Spleen (tissue), 11 donors: ENCODE results near the gene SPATA20. TPM values are rescaled to one million over a fixed set of nuclear protein-coding genes. Genes with fewer than 3 reads are reported as not detected.

Experiments
- DNase-seq: peaks from one replicate; pipeline ENCODE4 v3.0.0-alpha.2; 2020
- H3K27ac ChIP-seq, 8 donors: fragments of 200-600 bp; sonication (generic) in 7 of 8; 1 replicate in 4 of 8; 2 replicates in 4 of 8; pipeline versions ENCODE4 v1.5.0 to v1.8.0; 2016 to 2021; ENCODE audit warnings: inconsistent platforms in 4 of 8, mild to moderate bottlenecking in 4 of 8, moderate library complexity in 1 of 8
- H3K27me3 ChIP-seq, 7 donors: fragments of 200-600 bp; sonication (generic) in 6 of 7; replicated peaks in 1 of 7; 1 replicate in 4 of 7; 2 replicates in 3 of 7; pipeline versions ENCODE4 v1.5.0 to v1.8.0; 2016 to 2021; ENCODE audit warnings: inconsistent platforms in 3 of 7, mild to moderate bottlenecking in 1 of 7
- H3K36me3 ChIP-seq, 6 donors: fragments of 200-600 bp; sonication (generic) in 5 of 6; 1 replicate in 4 of 6; 2 replicates in 2 of 6; pipeline versions ENCODE4 v1.5.0 to v1.8.0; 2016 to 2021; ENCODE audit warnings: inconsistent platforms in 2 of 6
- H3K4me1 ChIP-seq, 6 donors: fragments of 200-600 bp; sonication (generic) in 5 of 6; 1 replicate in 3 of 6; 2 replicates in 3 of 6; pipeline versions ENCODE4 v1.5.0 to v1.8.0; 2016 to 2021; ENCODE audit warnings: inconsistent platforms in 3 of 6
- H3K4me3 ChIP-seq, 8 donors: fragments of 200-600 bp; sonication (generic) in 7 of 8; 1 replicate in 4 of 8; 2 replicates in 4 of 8; pipeline versions ENCODE4 v1.5.0 to v1.8.0; 2016 to 2021; ENCODE audit warnings: inconsistent platforms in 4 of 8, mild to moderate bottlenecking in 4 of 8, moderate library complexity in 2 of 8
- H3K9me3 ChIP-seq, 8 donors: fragments of 200-600 bp; sonication (generic) in 7 of 8; 1 replicate in 4 of 8; 2 replicates in 4 of 8; pipeline versions ENCODE4 v1.5.0 to v1.8.0; 2016 to 2021; ENCODE audit warnings: inconsistent platforms in 4 of 8
- CTCF ChIP-seq, 11 experiments: fragments of 200-600 bp in 7 of 11; fragments of 450-650 bp in 4 of 11; sonication (generic) in 4 of 11; IDR thresholded peaks in 8 of 11; conservative IDR thresholded peaks in 3 of 11; 1 replicate in 7 of 11; 2 replicates in 4 of 11; pipeline versions ENCODE4 v1.4.0 to v1.8.0; 2016 to 2021; ENCODE audit warnings: antibody characterized with exemption in 11 of 11, inconsistent platforms in 4 of 11, mild to moderate bottlenecking in 1 of 11
- POLR2A ChIP-seq, 3 donors: fragments of 450-650 bp; IDR thresholded peaks; one replicate each; pipeline ENCODE4 v1.5.1; 2017; ENCODE audit warnings: antibody characterized with exemption in 3 of 3, mild to moderate bottlenecking in 1 of 3
- POLR2AphosphoS5 ChIP-seq, 3 donors: sonication (generic); formaldehyde crosslinking; IDR thresholded peaks; one replicate each; pipeline ENCODE4 v1.5.1; 2017; ENCODE audit warnings: antibody characterized with exemption in 3 of 3
- WGBS, 5 donors: extraction: QIAGEN DNeasy Blood & Tissue Kit in 3 of 5; methylation state at CpG; one replicate each; pipeline versions ENCODE4 v1.1.5 to v1.1.7; 2013 to 2018; 5-methylcytosine and 5-hydroxymethylcytosine counted together
- intact Hi-C: fragments of 100-400 bp; cut with DNase I; formaldehyde crosslinking; loops from one replicate; pipeline ENCODE4 v1.15.0; 2023; ENCODE audit warnings: low total_unique reads
- polyA plus RNA-seq, 3 donors: library from polyadenylated mRNA; stranded (reverse); fragments of 200-250 nt; gene quantifications; one replicate each; pipeline ENCODE4 v1.2.1, GENCODE V29; 2013
- total RNA-seq, 7 donors: library from RNA; depleted of rRNA in 3 of 7; stranded (reverse); fragments of >200 nt in 3 of 7; fragmentation: NEBNext Ultra II Directional in 4 of 7; extraction: Animal tissue kit (Norgen Biotek cat#: 25700) in 4 of 7; gene quantifications; one replicate each; pipeline versions ENCODE4 v1.1.0 to v1.2.1, GENCODE V29; 2016 to 2021
- donor health status: healthy with polysubstance abuse.
- donor health status: DM: no; HTN: no; CAD: no; lungs with moderate emphysema.
- donor health status: DM: no; HTN: no; CAD: no.
- donor health status: Bipolar disorder and iron deficiency.
- donor health status: healthy.
- donor health status: DM: no; HTN: no; CAD: no.
- donor health status: DM: yes; HTN: yes; CAD: no.

Gene SPATA20
- total and polyA plus RNA-seq, 10 donors: 14.9 to 128 (median 57.1) TPM

DNA sequence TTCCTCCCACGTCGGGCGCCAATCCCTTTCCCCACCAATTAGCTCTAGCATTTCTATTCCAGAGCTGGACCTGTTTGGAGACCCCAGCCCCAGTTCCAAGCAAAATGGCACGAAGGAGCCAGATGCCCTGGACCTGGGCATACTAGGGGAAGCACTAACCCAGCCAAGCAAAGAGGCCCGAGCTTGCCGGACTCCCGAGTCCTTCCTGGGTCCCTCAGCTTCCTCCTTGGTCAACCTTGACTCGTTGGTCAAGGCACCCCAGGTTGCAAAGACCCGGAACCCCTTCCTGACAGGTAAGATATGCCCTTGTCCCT, 5.6 kb upstream of the SPATA20 start:
- TF ChIP-seq POLR2A (IDR thresholded peaks at IDR 0.05): no peak
- no peak for TF ChIP-seq POLR2AphosphoS5 (IDR thresholded peaks at IDR 0.05)
- TF ChIP-seq CTCF (IDR thresholded peaks at IDR 0.05 in 8 of 11, conservative IDR thresholded peaks at IDR 0.05 in 3 of 11): no peak
- Histone ChIP-seq H3K36me3 (no peaks in the 10 kb centered on the region), H3K4me3 (peak overlapping the region; percentile 57 to 74 (median 64)), H3K27me3 (peaks cover 0 to 11% (median 0%) of the 10 kb centered on the region in 7 donors), H3K9me3 (no peaks in the 10 kb centered on the region), H3K27ac (peak overlapping the region in 4 of 8 donors; percentile 70 to 83 (median 77)), H3K4me1 (peaks cover 6 to 29% (median 17%) of the 10 kb centered on the region in 6 donors)
- 46 to 79% (median 61%) methylated on average over 4 to 9 of the region's 9 CpGs for WGBS, 5 donors
- no peak for DNase-seq
- intact Hi-C loops: loop anchor here (10.0 kb wide), 1 partner anchor 303 kb away; no protein-coding TSS in a partner anchor

GRCh38 chr17:50541716-50542688, 5.0 kb upstream of the SPATA20 start:
- H3K27ac ChIP-seq: peak overlapping the region in 7 of 8 donors; percentile 53 to 83 (median 70)
- TF ChIP-seq POLR2AphosphoS5 (IDR thresholded peaks at IDR 0.05) (peak; percentile 78 to 82 (median 81)), CTCF (IDR thresholded peaks at IDR 0.05 in 8 of 11, conservative IDR thresholded peaks at IDR 0.05 in 3 of 11) (peak in 4 of 11 experiments; percentile 20 to 46 (median 33)), POLR2A (IDR thresholded peaks at IDR 0.05) (no peak)
- peak; percentile 97 for DNase-seq
- intact Hi-C loops: loop anchor here (10.0 kb wide), 1 partner anchor 303 kb away; no protein-coding TSS in a partner anchor
- H3K4me1 ChIP-seq: peaks cover 11 to 36% (median 23%) of the 10 kb centered on the region in 6 donors
- peak overlapping the region; percentile 57 to 74 (median 64) for H3K4me3 ChIP-seq
- whole genome bisulfite sequencing, 5 donors: 2 to 4% (median 2%) methylated on average over 35 to 82 of the region's 82 CpGs
- peaks cover 0 to 11% (median 0%) of the 10 kb centered on the region in 7 donors for H3K27me3 ChIP-seq
- no peaks in the 10 kb centered on the region for H3K36me3 ChIP-seq
- H3K9me3 ChIP-seq: no peaks in the 10 kb centered on the region

- Histone ChIP-seq H3K9me3 (no peaks in the 10 kb centered on the region), H3K4me1 (peaks cover 17 to 46% (median 33%) of the 10 kb centered on the region in 6 donors), H3K4me3 (peak overlapping the region in 1 of 8 donors; percentile 74), H3K36me3 (no peaks in the 10 kb centered on the region), H3K27ac (peak overlapping the region in 1 of 8 donors; percentile 79), H3K27me3 (peaks cover 0 to 11% (median 0%) of the 10 kb centered on the region in 7 donors)
- 85 to 91% (median 88%) methylated on average over 16 of the region's 16 CpGs for WGBS, 5 donors
- no peak for DNase-seq
- intact Hi-C loops: loop anchor here (10.0 kb wide), 1 partner anchor 302 kb away; no protein-coding TSS in a partner anchor
- TF ChIP-seq POLR2A (IDR thresholded peaks at IDR 0.05): no peak
Measured at GRCh38 chr17:50542795-50543774, 3.9 kb upstream of the SPATA20 start.

- no peak for TF ChIP-seq POLR2A (IDR thresholded peaks at IDR 0.05)
- TF ChIP-seq CTCF (IDR thresholded peaks at IDR 0.05 in 8 of 11, conservative IDR thresholded peaks at IDR 0.05 in 3 of 11): no peak
- no peak for TF ChIP-seq POLR2AphosphoS5 (IDR thresholded peaks at IDR 0.05)
- DNase-seq: no peak
Measured at GRCh38 chr17:50544516-50544915, 2.5 kb upstream of the SPATA20 start.

More at GRCh38 chr17:50544516-50544915, 2.5 kb upstream of the SPATA20 start:
- no peaks in the 10 kb centered on the region for H3K9me3 ChIP-seq
- 48 to 57% (median 52%) methylated on average over 7 of the region's 7 CpGs for WGBS, 5 donors
- H3K4me3 ChIP-seq: no peak overlapping the region
- no peak overlapping the region for H3K27ac ChIP-seq
- peaks cover 0 to 11% (median 0%) of the 10 kb centered on the region in 7 donors for H3K27me3 ChIP-seq
- intact Hi-C loops: loop anchor here (10.0 kb wide), 1 partner anchor 300 kb away; no protein-coding TSS in a partner anchor
- H3K4me1 ChIP-seq: peaks cover 17 to 51% (median 35%) of the 10 kb centered on the region in 6 donors
- peaks cover 0 to 12% (median 0%) of the 10 kb centered on the region in 6 donors for H3K36me3 ChIP-seq
